GM12891 (cell line): ENCODE results near the gene ARHGAP9.

Experiments used
- DNase-seq: peaks from one replicate; pipeline ENCODE4 v3.0.0; 2011; ENCODE audit warnings: low spot score; ENCODE audit not compliant: insufficient read length
- FAIRE-seq: peaks from 2 replicates; lab custom pipeline; 2011; peaks lifted over from hg19 to GRCh38; lab: Jason Lieb, UNC
- PAX5 ChIP-seq: IDR thresholded peaks from 2 replicates; pipeline ENCODE4 v1.6.1; 2011; ENCODE audit warnings: low read length, moderate library complexity, mild to moderate bottlenecking; ENCODE audit not compliant: insufficient read depth, severe bottlenecking
- POLR2A ChIP-seq: IDR thresholded peaks from 2 replicates; pipeline ENCODE4 v1.6.1; 2011; ENCODE audit warnings: low read depth, low read length, control low read depth
- POLR2AphosphoS5 ChIP-seq: IDR thresholded peaks from 2 replicates; pipeline ENCODE4 v1.6.1; 2011; ENCODE audit warnings: low read depth, low read length, control low read depth
- POU2F2 ChIP-seq: IDR thresholded peaks from 2 replicates; pipeline ENCODE4 v1.6.1; 2011; ENCODE audit warnings: low read depth, mild to moderate bottlenecking, control low read depth, low read length, moderate library complexity
- SPI1 ChIP-seq: IDR thresholded peaks from 2 replicates; pipeline ENCODE4 v1.6.1; 2011; ENCODE audit warnings: low read depth, low read length, control low read depth
- TAF1 ChIP-seq: IDR thresholded peaks from 2 replicates; pipeline ENCODE4 v1.6.1; 2011; ENCODE audit warnings: low read depth, low read length, control low read depth

The ARHGAP9 gene

DNA sequence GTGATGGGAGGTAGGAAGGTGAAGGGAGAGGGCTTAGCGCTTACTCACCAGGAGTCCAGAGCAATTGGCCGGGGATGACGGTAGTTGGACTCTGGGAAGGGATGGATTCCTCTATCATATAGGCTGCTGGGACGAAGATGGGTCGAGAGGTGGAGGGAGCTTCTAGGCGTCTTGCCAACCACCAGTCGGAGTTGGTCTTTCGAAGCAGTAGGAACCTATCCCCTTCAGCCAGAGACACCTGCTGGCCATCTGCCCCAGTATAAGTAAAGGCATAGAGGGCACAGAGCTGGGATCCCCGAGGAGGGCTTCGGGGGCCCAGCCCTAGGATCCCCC is 657 bp downstream of the ARHGAP9 start:
- TF ChIP-seq POLR2AphosphoS5: no peak
- no peak for FAIRE-seq

DNA sequence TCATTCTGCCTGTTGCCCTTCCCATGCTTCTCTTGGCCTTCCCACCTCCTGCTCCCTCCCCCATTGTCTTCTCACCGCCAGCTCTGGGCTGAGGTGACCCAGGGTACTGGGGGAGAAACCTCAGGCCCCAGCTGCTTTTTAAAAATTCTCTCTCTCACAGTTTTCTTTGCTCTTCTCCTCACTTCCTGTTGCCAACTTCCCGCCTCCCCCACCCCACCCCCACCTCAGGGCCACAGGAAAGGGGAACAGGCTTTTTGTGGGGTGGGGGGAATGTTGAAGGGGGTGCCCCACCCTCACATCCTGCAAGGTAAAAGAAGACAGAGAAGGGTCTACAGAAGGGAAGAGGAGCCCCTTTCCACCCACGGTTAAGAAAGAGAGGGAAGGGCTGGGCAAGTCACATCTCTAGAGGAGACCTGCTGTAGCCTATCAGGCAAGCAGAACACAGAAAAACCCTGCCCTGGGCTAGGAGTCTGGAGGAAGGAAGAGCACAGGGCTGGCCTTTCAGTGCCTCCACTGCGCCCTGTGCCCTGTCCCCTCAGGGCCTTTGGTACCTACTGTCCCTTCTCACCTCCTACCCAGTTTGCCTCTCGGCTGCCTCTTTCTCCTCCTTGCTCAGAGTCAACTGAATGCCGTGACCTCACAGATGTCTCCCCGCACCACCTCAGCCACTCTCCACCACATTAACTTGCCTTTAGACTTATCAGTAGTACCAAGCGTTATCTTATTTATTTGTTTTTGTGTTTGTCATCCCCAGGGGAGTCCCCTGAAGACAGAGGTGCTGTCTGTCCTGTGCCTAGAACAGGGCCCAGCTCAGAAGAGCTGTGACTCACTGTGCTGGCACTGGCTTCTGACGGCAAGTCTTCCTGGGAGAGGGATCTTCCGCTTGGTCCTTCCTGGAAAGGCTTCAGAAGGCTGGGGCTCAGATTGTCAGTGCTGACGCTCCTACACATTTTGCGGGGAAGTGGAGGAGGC is 1.7 kb downstream of the ARHGAP9 start:
- TF ChIP-seq POU2F2 (no peak), SPI1 (0 out of 2 replicates have a peak, but pooled peaks have one; percentile 28), TAF1 (0 out of 2 replicates have a peak, but pooled peaks have one; percentile 41), POLR2A (peak; percentile 56; the same call in 1 of the 2 replicates), POLR2AphosphoS5 (no peak)
- FAIRE-seq (peak; percentile 92), DNase-seq (no peak)

More for the DNA sequence above, 657 bp downstream of the ARHGAP9 start:
- DNase-seq: no peak

DNA sequence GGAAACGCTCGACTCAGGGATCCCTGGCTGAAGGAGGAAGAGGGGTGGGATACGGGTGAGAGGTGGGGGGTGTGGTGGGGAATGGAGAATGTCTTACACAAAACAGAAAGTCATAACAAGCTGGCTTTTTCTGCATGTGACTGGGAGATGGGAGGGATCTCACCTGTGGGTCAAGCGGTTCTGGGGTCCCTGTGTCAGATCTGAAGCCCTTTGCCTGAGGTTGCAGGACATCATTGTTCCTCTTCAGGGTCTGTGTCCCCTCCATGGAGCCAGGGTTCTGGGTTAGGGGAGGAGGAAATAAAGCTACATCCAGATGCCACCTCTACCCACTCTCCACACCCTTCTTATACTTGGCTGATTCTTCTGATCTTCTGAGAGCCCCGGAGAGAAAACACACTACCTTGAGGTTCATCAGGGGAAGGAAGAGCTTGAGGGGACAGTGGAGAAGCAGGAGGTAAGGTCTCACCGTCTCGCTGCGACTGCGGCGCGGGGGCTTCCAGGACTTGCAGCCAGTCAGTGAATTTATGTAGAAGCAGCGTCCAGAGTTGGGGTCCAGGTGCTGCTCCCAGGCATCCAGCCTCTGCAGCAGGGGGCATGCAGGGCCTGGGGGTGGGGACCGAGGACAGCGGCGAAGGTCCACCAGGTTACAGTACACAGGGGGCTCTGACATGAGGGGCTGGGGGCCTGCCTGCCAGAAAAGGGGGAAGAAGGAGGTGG is 2.5 kb downstream of the ARHGAP9 start:
- TF ChIP-seq POLR2AphosphoS5: no peak
- TF ChIP-seq PAX5: no peak
- TF ChIP-seq TAF1: no peak
- no peak for TF ChIP-seq POU2F2
- TF ChIP-seq SPI1: no peak
- DNase-seq: no peak
- FAIRE-seq: no peak

DNA sequence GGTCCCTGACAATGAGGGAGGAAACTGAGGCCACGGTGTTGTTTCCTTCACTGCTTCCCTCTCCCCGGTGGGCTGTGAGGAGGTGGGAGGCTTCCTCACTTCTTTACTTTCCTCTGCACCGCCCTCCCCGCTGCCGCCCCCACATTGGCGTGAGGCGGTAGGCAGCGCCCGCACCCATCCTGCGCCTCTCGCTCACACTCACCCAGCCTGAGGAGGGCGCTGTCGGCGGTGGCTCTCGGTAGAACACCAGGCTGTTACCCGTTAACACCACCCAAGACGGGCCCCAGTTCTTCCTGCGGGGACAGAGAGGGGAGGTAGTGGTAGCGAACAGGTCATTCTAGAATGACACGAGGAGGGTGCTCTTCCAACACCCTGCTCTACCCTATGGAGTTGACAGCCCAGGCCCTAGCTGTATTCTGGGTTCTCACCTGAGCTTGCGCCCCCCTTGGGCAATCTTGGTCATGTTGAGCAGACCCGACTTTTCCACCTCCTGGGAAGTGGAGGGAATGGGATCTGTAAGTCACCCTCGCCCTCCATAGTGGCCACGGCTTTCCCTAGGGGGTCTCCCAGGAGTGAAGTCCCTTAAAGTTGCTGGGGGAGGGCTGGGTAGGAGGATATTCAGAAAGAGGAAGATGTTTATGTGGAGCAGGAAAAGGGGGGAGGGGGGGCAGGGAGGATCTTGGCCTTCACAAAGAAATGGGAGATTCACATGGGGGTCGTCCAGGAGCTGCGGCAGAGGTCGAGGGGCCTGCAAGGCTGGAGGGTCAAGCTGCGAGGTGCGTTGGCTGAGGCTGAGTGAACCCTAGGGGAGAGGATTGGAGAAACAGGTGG is 3.3 kb downstream of the ARHGAP9 start:
- FAIRE-seq (peak; percentile 97), DNase-seq (peak; percentile 77)
- no peak for TF ChIP-seq POLR2A
- no peak for TF ChIP-seq POLR2AphosphoS5
- TF ChIP-seq PAX5: no peak
- TF ChIP-seq TAF1: no peak
- TF ChIP-seq SPI1: no peak
- TF ChIP-seq POU2F2: no peak

DNA sequence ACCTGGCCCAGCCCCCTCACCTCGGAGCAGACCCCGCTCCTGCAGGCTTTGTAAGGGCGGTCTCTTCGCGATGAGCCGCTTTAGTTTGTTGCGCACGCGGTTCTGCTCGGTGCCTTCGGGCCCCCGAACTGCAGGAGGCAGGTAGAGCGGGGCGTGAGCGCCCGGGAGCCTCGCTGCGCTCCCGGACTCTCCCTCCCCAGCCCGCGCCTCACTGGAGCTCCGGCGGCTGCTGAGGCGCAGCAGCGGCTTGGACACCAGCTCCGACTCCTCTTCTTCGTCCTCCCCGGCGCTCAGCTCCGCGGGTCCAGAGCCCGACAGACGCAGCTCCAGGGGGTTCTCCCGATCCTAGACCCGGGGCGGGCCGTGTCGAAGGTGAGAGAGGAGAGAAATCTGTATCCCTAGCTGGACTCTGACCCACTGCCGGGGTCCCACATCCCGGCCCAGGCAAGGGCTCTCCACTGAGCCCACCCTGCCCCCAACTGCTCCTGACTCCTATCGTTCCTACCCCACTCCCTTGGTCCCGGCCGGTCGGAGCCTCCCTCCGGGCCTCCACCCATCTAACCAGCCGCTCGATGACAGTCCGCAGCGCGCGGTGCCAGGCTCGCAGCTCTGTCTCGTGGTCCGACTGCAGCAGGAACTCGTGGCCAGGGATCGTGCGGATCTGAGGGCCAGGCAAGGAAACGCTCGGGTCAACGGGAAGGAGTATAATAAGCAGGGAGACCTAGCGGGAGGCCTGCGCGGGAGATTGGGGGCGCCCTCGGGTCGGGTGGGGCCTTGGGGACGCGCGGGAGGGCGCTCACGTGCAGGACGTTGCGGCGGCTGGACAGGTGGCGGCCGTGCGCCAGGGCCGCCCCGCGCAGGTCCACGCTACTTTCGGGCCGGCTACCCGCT is 4.2 kb downstream of the ARHGAP9 start:
- DNase-seq (no peak), FAIRE-seq (no peak)

DNA sequence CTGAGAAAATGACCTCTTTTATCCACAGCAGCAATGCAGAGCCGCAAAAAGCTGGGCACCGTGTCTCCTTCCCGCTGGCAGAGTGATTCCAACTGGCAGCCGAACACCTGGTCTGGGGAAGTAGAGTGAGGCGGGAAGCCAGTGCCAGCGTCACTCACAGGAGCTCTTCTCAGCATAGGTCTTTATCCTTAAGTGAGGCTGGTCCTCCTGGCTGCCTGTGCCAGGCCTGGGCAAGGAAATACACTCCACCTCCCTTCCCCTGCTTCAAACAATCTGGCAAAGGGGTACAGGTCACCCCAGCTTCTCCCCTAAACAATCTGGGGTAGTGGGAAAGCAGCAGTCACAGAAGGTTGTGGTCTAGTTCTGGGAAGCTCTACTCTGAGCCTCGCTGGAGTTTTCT is 4.8 kb downstream of the ARHGAP9 start:
- DNase-seq: no peak
- TF ChIP-seq POLR2A (no peak), TAF1 (no peak), SPI1 (no peak), PAX5 (no peak), POLR2AphosphoS5 (no peak), POU2F2 (no peak)
- peak; percentile 45 for FAIRE-seq

More for the DNA sequence above, 4.2 kb downstream of the ARHGAP9 start:
- no peak for TF ChIP-seq PAX5
- TF ChIP-seq POLR2A: no peak
- no peak for TF ChIP-seq POU2F2
- no peak for TF ChIP-seq TAF1
- TF ChIP-seq POLR2AphosphoS5: no peak
- no peak for TF ChIP-seq SPI1

DNA sequence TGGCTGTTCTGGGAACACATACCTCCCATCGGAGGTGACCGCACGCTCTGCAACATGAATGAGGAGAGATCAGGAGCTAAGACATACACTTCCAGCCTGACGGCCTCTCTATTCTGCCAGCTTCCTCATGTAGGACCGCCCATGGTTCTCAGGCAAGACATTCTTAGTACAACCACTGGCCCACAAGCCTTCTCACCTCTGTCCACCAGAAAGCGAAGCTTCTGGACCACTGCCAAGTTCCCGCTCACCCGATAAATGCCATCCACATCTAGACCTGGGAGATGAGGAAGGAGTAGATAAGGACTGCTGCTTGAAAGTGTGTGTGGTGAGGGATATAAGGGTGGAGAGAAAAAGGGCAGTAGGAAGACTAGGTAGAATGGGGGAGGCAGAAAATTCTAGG is 5.2 kb downstream of the ARHGAP9 start:
- TF ChIP-seq TAF1 (no peak), POU2F2 (no peak), SPI1 (no peak), POLR2AphosphoS5 (no peak), POLR2A (no peak), PAX5 (no peak)

DNA sequence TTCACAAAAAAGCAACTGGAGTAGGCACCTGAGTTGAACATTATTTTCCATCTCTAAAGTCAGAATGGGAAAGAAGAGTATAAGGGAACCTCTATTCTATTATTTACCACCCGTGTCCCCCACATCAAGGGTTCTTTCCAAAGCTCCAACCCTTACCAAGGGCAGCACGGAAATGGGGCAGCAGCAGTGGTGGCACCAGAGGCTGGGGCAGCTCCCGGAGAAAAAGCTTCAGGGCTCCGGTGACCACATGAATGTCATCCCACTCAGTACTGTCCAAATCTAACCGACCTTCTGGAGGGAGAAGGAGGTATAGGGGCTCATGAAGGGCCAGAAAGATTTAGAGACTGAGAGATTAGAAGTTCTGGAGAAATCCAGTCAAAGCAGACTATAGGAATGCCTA is 5.8 kb downstream of the ARHGAP9 start:
- no peak for TF ChIP-seq PAX5
- no peak for TF ChIP-seq SPI1
- no peak for TF ChIP-seq POU2F2
- TF ChIP-seq POLR2A: no peak
- no peak for TF ChIP-seq POLR2AphosphoS5
- TF ChIP-seq TAF1: no peak
- FAIRE-seq (no peak), DNase-seq (no peak)

More for the DNA sequence above, 5.2 kb downstream of the ARHGAP9 start:
- peak; percentile 43 for FAIRE-seq
- no peak for DNase-seq

DNA sequence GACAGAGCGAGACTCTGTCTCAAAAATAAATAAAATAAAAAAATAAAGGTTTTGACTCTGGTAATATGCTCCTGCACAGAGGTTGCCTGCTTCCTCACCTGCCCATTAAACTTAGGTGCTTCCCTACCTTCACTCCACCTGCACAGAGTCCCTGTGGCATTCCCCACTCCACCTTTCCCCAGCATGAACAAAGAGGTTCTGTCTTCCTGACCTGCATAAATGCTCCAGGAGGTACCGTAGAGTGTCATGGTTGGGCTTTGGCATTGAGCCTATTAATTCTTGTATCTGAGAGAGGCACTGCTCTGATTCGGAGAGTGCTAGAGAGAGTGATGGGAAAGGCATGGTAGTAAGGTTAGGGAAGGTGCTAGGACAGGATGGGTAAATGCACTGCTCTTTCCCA is 6.3 kb downstream of the ARHGAP9 start:
- no peak for DNase-seq
- TF ChIP-seq TAF1 (no peak), POLR2AphosphoS5 (no peak), PAX5 (no peak), SPI1 (no peak), POU2F2 (no peak), POLR2A (no peak)
- FAIRE-seq: no peak
